Gastrocnemius medialis (tissue), 4 donors: ENCODE results near the gene HACD3. TPM values are rescaled to one million over a fixed set of nuclear protein-coding genes. Genes with fewer than 3 reads are reported as not detected.

Experiments used
- ATAC-seq, 2 donors: fragments of 150-250 bp; one replicate each; pipeline ENCODE4 v1.9.1; 2016
- DNase-seq, 2 donors: peaks; one replicate each; pipeline ENCODE4 v3.0.0-alpha.2; 2019
- H3K27ac ChIP-seq, 4 donors: fragments of 200-600 bp; sonication (generic); 1 replicate in 1 of 4; 2 replicates in 3 of 4; pipeline ENCODE4 v1.5.1; 2016 to 2018; ENCODE audit warnings: mild to moderate bottlenecking in 2 of 4, moderate library complexity in 1 of 4
- H3K27me3 ChIP-seq, 3 donors: fragments of 200-600 bp; sonication (generic) in 2 of 3; 1 replicate in 1 of 3; 2 replicates in 2 of 3; pipeline versions ENCODE4 v1.5.1 to v1.6.0; 2016 to 2019; ENCODE audit warnings: mild to moderate bottlenecking in 1 of 3, moderate library complexity in 1 of 3
- H3K36me3 ChIP-seq, 2 donors: fragments of 200-600 bp; sonication (generic) in 1 of 2; one replicate each; pipeline ENCODE4 v1.5.1; 2017 to 2018
- H3K4me1 ChIP-seq, 2 donors: fragments of 200-600 bp; sonication (generic) in 1 of 2; one replicate each; pipeline ENCODE4 v1.5.1; 2016 to 2017; ENCODE audit warnings: mild to moderate bottlenecking in 2 of 2
- H3K4me3 ChIP-seq, 4 donors: fragments of 200-600 bp; sonication (generic) in 3 of 4; 1 replicate in 1 of 4; 2 replicates in 3 of 4; pipeline ENCODE4 v1.5.1; 2016 to 2019; ENCODE audit warnings: mild to moderate bottlenecking in 2 of 4
- H3K9me3 ChIP-seq, 3 donors: fragments of 200-600 bp; sonication (generic) in 2 of 3; 1 replicate in 1 of 3; 2 replicates in 2 of 3; pipeline ENCODE4 v1.5.1; 2016 to 2019
- POLR2A ChIP-seq, 2 donors: fragments of 450-650 bp; IDR thresholded peaks; one replicate each; pipeline ENCODE4 v1.6.1; 2017; ENCODE audit warnings: antibody characterized with exemption in 2 of 2, mild to moderate bottlenecking in 2 of 2, moderate library complexity in 2 of 2
- in situ Hi-C, 4 donors: fragments of 200-750 bp; cut with MboI; loops; one replicate each; pipeline versions ENCODE4 v1.15.0 to v1.8.0; 2017; ENCODE audit warnings: low sequenced_read_pairs in 4 of 4
- intact Hi-C: fragments of 100-400 bp; cut with DNase I; formaldehyde crosslinking; loops from one replicate; pipeline ENCODE4 v1.15.1; 2023; ENCODE audit warnings: low total_unique reads
- total RNA-seq, 4 donors: library from RNA; depleted of rRNA; stranded (reverse); fragments of >200 nt; gene quantifications; one replicate each; pipeline versions ENCODE4 v1.1.0 to v1.2.3, GENCODE V29; 2016
- TF ChIP-seq, protein P1 (sequence below), 5 experiments: fragments of 450-650 bp in 3 of 5; fragments of 200-600 bp in 2 of 5; sonication (generic) in 2 of 5; IDR thresholded peaks in 4 of 5; conservative IDR thresholded peaks in 1 of 5; 1 replicate in 4 of 5; 2 replicates in 1 of 5; pipeline ENCODE4 v1.5.1; 2016 to 2019; ENCODE audit warnings: antibody characterized with exemption in 5 of 5, mild to moderate bottlenecking in 3 of 5, moderate library complexity in 3 of 5

The HACD3 gene
- total RNA-seq, 4 donors from 2014 or later, result 4.5 to 9.5 (median 6.5) TPM

DNA sequence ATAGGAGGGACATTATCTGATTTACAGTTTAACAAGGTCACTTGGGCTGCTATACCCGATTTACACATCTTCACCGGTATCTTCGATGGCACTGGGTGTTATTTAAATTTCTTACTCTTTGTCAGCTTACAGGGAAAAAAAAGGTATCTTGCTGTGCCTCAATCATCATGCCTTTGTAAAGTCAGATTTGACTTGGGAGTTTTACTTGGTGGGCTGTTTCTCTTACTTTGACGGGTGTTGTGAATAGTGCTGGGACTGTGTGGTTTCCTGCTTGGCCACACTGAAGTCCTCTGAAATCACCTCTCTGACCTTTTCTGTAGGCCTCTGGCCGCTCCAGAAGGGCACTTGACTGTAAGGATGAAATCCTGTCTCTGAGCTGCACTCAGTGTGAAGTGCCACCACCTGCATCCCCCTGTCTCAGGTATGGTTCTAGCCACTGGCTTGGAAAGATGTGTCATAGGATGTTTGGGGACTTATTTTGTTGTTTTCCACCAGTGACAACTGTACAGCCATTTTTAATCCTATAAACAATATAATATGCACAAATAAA lies 88.4 kb downstream of the HACD3 start:
- Histone ChIP-seq H3K27ac (no peak overlapping the region), H3K36me3 (no peaks in the 10 kb centered on the region), H3K4me1 (no peaks in the 10 kb centered on the region), H3K4me3 (no peak overlapping the region), H3K9me3 (no peaks in the 10 kb centered on the region), H3K27me3 (no peaks in the 10 kb centered on the region)
- TF ChIP-seq, protein P1, sequence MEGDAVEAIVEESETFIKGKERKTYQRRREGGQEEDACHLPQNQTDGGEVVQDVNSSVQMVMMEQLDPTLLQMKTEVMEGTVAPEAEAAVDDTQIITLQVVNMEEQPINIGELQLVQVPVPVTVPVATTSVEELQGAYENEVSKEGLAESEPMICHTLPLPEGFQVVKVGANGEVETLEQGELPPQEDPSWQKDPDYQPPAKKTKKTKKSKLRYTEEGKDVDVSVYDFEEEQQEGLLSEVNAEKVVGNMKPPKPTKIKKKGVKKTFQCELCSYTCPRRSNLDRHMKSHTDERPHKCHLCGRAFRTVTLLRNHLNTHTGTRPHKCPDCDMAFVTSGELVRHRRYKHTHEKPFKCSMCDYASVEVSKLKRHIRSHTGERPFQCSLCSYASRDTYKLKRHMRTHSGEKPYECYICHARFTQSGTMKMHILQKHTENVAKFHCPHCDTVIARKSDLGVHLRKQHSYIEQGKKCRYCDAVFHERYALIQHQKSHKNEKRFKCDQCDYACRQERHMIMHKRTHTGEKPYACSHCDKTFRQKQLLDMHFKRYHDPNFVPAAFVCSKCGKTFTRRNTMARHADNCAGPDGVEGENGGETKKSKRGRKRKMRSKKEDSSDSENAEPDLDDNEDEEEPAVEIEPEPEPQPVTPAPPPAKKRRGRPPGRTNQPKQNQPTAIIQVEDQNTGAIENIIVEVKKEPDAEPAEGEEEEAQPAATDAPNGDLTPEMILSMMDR (IDR thresholded peaks at IDR 0.05 in 4 of 5, conservative IDR thresholded peaks at IDR 0.05 in 1 of 5), result no peak
- no peak for TF ChIP-seq POLR2A (IDR thresholded peaks at IDR 0.05)
- intact Hi-C loops, result loop anchor here (10.0 kb wide), 2 partner anchors 314 to 484 kb away; partner anchors contain the start of genes PDCD7 and RNU5B-1
- DNase-seq, result no peak
- ATAC-seq, result no peak
- in situ Hi-C loops, result no loop called here

DNA sequence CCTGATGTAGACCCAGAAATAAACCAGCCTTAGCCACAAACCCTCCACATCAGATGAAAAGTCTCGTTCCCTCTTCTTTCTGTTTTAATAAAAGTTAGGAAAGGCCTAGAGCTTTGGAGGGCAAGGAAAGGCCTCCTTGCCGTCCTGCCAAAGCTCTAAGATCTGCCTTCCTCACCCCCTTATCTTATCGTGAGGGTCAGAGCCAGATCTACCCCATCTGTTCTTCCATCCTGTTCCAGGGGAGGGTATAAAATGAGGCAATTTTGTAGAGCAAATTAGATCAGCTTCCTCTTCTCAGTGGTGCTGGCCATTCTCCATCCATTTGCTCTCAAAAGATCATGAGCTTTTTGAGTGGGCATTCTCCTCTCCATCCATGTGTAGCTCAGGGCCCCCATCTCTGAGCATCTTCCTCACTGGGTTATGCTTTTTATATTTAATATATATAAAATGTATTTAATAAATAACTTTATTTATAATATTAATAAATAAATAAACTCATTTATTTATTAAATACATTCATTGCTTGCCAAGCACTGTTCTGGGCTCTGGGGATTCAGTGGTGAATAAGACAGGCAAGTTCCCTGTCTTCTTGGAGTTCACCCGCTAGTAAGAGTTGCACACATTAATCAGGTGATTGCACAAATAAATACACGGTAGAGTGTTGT lies 89.5 kb downstream of the HACD3 start:
- intact Hi-C loops, result loop anchor here (10.0 kb wide), 2 partner anchors 315 to 485 kb away; partner anchors contain the start of genes PDCD7 and RNU5B-1
- no peak for ATAC-seq

GRCh38 chr15:65620833-65621232 lies 90.6 kb downstream of the HACD3 start:
- Histone ChIP-seq H3K27ac (no peak overlapping the region), H3K36me3 (no peaks in the 10 kb centered on the region), H3K4me1 (no peaks in the 10 kb centered on the region), H3K27me3 (no peaks in the 10 kb centered on the region), H3K9me3 (no peaks in the 10 kb centered on the region), H3K4me3 (no peak overlapping the region)
- ATAC-seq (no peak), DNase-seq (no peak)
- no peak for TF ChIP-seq POLR2A (IDR thresholded peaks at IDR 0.05)
- TF ChIP-seq, protein P1 (IDR thresholded peaks at IDR 0.05 in 4 of 5, conservative IDR thresholded peaks at IDR 0.05 in 1 of 5), result no peak
- in situ Hi-C loops (no loop called here), intact Hi-C loops (no loop called here)

More for the DNA sequence above, 89.5 kb downstream of the HACD3 start:
- TF ChIP-seq POLR2A (IDR thresholded peaks at IDR 0.05), result no peak
- TF ChIP-seq, protein P1 (IDR thresholded peaks at IDR 0.05 in 4 of 5, conservative IDR thresholded peaks at IDR 0.05 in 1 of 5), result no peak
- DNase-seq, result no peak
- Histone ChIP-seq H3K4me1 (no peaks in the 10 kb centered on the region), H3K36me3 (no peaks in the 10 kb centered on the region), H3K27ac (no peak overlapping the region), H3K9me3 (no peaks in the 10 kb centered on the region), H3K4me3 (no peak overlapping the region), H3K27me3 (no peaks in the 10 kb centered on the region)
- in situ Hi-C loops, result no loop called here

DNA sequence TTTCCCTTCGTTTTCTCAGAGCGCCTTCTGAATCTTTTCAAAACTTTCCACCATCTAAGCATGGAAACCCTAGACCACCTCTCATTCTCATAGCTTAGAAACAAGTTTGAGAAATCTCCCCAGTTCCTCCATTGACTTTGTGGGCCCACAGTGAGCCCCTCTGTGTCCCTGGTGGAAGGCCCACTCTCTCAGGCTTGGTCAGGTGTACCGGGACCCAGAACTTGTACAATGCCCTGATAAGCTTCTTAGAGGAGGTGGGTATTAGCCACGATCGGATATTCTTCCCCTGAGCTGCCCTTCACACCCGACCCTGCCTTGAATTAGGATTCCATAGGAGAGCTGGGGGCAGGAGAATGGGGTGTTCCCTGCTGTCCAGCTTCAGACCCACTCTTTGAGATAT lies 91.4 kb downstream of the HACD3 start, which contains the start of gene SLC24A1:
Gene SLC24A1, plus strand, starts transcription at position 301 of the 400 bp plus-strand sequence. CDS start 2,143 bp downstream, outside the sequence.
- Histone ChIP-seq H3K27ac (no peak within 1 kb of the TSS), H3K9me3 (no peaks in the 10 kb centered on the region), H3K4me3 (no peak within 1 kb of the TSS), H3K4me1 (no peaks in the 10 kb centered on the region), H3K27me3 (no peaks in the 10 kb centered on the region), H3K36me3 (no peaks in the 10 kb centered on the region)
- no peak for TF ChIP-seq POLR2A (IDR thresholded peaks at IDR 0.05)
- TF ChIP-seq, protein P1 (IDR thresholded peaks at IDR 0.05 in 4 of 5, conservative IDR thresholded peaks at IDR 0.05 in 1 of 5), result no peak
- intact Hi-C loops (no loop called here), in situ Hi-C loops (no loop called here)
- no peak for DNase-seq
- no peak for ATAC-seq
